ENCODE data around the gene AVL9.

AVL9 gene

GRCh38 chr7:32533276-32534029 lies 38.2 kb downstream of the AVL9 start:
- DNase-seq (ENCODE audit: low read depth) = no peak

DNA sequence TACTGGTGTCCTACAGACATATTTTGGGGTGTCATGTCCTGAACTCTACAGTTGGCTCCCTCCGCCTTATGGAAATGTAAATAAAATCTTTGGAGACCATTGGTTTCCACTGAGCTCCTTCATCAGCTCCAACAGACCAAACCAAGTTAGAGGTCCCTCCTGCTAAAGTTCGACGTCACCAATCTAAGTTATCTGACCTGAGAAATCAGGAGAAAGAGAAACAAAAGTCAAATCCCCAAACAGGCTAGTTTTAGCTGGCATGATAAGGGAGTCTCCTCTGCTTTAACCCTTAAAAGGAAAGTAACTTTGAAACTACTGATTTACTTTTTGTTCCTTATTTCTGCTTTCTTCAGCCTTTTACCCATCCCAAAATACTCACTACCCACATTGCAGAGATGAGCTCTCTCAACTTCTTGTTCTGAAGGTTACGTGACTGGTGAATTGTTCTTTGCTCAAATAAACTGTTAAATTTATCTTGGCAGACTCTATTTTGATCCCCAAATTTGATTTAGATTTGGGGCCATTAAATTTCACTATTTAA lies 39.9 kb downstream of the AVL9 start:
- no peak for DNase-seq (ENCODE audit: low read depth)

GRCh38 chr7:32536016-32536415 lies 40.7 kb downstream of the AVL9 start:
- no peak for DNase-seq (ENCODE audit: low read depth)

DNA sequence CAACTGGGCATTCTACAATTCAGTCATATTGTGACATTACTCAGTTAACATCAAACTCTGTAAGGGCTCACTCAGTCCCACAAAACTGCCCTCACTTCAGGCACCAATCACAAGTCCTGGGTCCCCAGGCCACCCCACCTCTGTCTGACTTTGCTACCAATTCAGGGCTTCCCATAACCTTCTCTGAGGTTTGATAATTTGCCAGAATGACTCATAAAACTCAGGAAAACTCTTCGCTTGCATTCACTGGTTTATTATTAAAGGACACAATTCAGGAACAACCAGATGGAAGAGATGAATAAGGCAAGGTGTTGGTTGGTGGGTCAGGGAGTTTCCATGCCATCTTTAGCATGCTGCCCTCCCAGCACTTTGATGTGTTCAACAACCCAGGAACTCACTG lies 41.3 kb downstream of the AVL9 start:
- peak; percentile 34 for DNase-seq (ENCODE audit: low read depth)

- DNase-seq (ENCODE audit: low read depth) = no peak
Observed at GRCh38 chr7:32537760-32538159, 42.5 kb downstream of the AVL9 start.

DNA sequence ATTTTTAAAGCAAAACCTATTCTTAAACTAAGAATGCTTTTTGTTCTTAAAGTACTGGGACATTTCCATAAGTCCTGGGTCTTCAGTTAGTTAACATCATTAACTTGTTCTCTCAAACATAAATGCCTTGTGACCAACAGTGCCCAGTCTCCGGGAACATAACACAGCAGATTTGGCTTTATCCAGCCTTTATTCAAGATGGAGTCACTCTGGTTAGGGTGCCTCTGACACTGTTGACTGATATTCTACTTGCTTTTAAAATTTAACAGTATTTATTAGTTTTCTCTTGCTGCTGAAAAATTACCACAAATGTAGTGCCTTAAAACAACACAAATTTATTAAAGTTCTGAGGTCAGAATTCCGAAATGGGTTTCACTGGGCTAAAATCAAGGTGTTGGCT lies 44.1 kb downstream of the AVL9 start:
- DNase-seq (ENCODE audit: low read depth) = no peak

GRCh38 chr7:32539919-32540531 lies 44.7 kb downstream of the AVL9 start:
- no peak for DNase-seq (ENCODE audit: low read depth)

DNA sequence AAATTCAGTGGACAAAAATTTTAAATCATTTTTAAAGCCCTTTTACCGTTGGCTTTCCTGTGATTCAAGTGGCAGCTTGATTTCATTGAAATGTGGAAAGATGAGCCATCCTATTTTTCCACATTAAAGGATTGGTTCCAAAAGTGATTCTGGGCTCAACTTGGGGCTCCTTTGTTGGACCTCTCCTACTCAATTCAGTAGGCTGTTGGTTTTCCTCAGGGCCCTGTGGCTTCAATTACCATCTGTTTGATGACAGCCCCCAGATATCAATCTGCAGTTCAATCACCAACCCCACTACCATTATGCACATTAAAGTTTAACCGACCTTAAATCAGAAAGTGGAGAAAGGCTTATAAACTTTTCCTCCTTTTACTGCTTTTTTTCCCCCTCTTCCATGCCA lies 47.3 kb downstream of the AVL9 start:
- no peak for DNase-seq (ENCODE audit: low read depth)

DNA sequence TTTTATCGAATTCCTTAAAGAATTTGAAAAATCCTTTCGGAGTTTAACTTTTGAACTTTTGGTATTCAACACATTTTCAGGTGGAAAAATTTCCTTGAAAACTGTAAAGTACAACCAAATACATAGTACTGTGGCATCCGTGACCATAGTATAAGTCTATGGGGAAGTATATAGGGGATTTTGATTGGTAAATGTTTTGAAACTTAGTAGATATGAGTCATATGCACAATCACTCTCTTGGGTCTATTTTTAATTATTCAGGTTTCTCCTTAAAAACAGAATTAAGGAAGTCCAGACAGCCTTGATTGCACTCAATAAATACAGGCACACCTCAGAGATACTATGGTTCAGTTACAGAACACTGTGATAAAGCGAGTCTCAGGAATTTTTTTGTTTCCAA lies 64.2 kb downstream of the AVL9 start:
- no peak for DNase-seq (ENCODE audit: low read depth)

- no peak for DNase-seq (ENCODE audit: low read depth)
Observed at GRCh38 chr7:32560075-32560474, 64.8 kb downstream of the AVL9 start.

- DNase-seq (ENCODE audit: low read depth) = no peak
Observed at GRCh38 chr7:32561613-32562012, 66.3 kb downstream of the AVL9 start.

DNA sequence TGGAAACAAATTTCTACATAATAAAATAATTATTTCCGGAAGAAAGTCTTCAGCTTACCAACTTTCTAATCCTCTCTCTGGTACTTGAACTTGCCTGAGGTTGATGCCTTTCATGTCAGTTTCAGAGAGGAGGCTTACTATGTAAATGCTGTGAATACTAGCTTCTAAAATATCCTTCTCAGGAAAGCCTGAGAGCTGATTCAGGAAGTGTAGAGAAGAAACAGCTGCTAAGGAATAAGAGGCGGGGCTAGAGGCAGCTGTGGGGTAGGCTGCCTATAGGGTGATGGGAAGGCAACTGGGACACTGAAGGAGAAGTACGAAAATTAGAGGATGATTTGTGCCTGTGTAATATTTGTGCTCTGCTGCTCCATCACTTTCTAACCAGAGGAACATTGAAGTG lies 69.3 kb downstream of the AVL9 start:
- no peak for DNase-seq (ENCODE audit: low read depth)

GRCh38 chr7:32569388-32570289 lies 74.3 kb downstream of the AVL9 start:
- DNase-seq (ENCODE audit: low read depth) = no peak

- DNase-seq (ENCODE audit: low read depth) = no peak
Observed at GRCh38 chr7:32573110-32573687, 77.9 kb downstream of the AVL9 start.

GRCh38 chr7:32574626-32575025 lies 79.3 kb downstream of the AVL9 start:
- no peak for DNase-seq (ENCODE audit: low read depth)

DNA sequence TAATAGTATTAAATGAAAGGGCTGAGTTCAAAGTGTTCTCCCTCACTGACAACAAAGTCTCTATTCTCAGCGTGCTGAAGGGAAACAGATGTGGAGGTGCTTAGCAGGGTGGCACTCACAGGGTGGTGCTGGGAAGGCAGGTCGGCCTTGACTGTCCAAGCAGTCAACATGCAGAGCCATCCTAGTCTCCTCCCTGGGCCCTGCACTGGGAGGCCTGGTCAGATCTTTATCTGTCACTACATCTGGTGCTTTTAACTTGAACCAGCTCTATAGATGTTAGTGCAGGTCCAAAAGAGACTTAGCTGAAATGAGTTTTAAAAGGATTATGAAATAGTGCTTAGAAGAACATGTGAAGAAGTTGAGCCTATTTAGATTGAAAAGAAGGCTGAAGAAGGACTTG lies 82.1 kb downstream of the AVL9 start:
- DNase-seq (ENCODE audit: low read depth) = no peak

- DNase-seq (ENCODE audit: low read depth) = no peak
Observed at GRCh38 chr7:32579776-32580175, 84.5 kb downstream of the AVL9 start.

GRCh38 chr7:32580646-32581045 lies 85.4 kb downstream of the AVL9 start:
- no peak for DNase-seq (ENCODE audit: low read depth)

- DNase-seq (ENCODE audit: low read depth) = no peak
Observed at GRCh38 chr7:32582036-32582435, 86.7 kb downstream of the AVL9 start.

- DNase-seq (ENCODE audit: low read depth) = peak; percentile 92
Observed at GRCh38 chr7:32583791-32584190, 88.5 kb downstream of the AVL9 start.

GRCh38 chr7:32586291-32587221 lies 91.3 kb downstream of the AVL9 start:
- peak; percentile 95 for DNase-seq (ENCODE audit: low read depth)
